ENCODE results near the gene ANKRD36. TPM values are rescaled to one million over a fixed set of nuclear protein-coding genes. Genes with fewer than 3 reads are reported as not detected.
"Not testable (repeated sequence)": the region's sequence is repeated elsewhere in the genome, so short reads cannot be mapped to it uniquely, and the experiment has no call there.

Gene ANKRD36
- polyA plus RNA-seq, 1 experiment: 5.5 TPM

GRCh38 chr2:97267411-97268074 is 154.6 kb downstream of the ANKRD36 start:
- DNase-seq (ENCODE audit: low read depth, low spot score): no peak
- Histone ChIP-seq H3K9me3 (ENCODE audit: control insufficient read depth, insufficient read depth, low read length) (peaks cover 11% of the 10 kb centered on the region), H3K4me3 (ENCODE audit: low read depth, low read length) (no peak overlapping the region), H3K27ac (ENCODE audit: low read depth, low read length) (no peak overlapping the region), H3K27me3 (ENCODE audit: control insufficient read depth, insufficient read depth, low read length) (no peaks in the 10 kb centered on the region)
- TF ChIP-seq, protein P1, sequence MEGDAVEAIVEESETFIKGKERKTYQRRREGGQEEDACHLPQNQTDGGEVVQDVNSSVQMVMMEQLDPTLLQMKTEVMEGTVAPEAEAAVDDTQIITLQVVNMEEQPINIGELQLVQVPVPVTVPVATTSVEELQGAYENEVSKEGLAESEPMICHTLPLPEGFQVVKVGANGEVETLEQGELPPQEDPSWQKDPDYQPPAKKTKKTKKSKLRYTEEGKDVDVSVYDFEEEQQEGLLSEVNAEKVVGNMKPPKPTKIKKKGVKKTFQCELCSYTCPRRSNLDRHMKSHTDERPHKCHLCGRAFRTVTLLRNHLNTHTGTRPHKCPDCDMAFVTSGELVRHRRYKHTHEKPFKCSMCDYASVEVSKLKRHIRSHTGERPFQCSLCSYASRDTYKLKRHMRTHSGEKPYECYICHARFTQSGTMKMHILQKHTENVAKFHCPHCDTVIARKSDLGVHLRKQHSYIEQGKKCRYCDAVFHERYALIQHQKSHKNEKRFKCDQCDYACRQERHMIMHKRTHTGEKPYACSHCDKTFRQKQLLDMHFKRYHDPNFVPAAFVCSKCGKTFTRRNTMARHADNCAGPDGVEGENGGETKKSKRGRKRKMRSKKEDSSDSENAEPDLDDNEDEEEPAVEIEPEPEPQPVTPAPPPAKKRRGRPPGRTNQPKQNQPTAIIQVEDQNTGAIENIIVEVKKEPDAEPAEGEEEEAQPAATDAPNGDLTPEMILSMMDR (IDR thresholded peaks at IDR 0.05; ENCODE audit: low read depth, low read length): no peak
- CTCF ChIA-PET: no interaction called here
- POLR2A ChIA-PET: no interaction called here

DNA sequence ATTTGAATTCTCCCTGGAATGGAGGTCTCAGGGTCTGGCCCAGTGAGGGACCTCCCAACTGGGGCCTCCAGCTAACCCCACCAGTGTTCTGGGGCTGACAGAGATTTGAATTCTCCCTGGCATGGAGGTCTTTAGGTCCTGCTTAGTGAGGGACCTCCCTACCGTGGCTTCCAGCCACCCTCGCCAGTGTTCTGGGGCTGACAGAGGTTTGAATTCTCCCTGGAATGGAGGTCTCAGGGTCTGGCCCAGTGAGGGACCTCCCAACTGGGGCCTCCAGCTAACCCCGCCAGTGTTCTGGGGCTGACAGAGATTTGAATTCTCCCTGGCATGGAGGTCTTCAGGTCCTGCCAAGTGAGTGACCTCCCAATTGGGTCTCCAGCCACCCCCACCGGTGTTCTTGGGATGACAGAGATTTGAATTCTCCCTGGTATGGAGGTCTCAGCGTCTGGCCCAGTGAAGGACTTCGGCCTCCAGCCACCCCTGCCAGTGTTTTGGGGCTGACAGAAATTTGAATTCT is 155.2 kb downstream of the ANKRD36 start:
- CTCF ChIA-PET; H3K27ac ChIP-seq (ENCODE audit: low read depth, low read length); H3K27me3 ChIP-seq (ENCODE audit: control insufficient read depth, insufficient read depth, low read length); H3K4me3 ChIP-seq (ENCODE audit: low read depth, low read length); POLR2A ChIA-PET; DNase-seq (ENCODE audit: low read depth, low spot score): not testable (repeated sequence)
- peaks cover 11% of the 10 kb centered on the region for H3K9me3 ChIP-seq (ENCODE audit: control insufficient read depth, insufficient read depth, low read length)

GRCh38 chr2:97276232-97276798 is 163.4 kb downstream of the ANKRD36 start:
- H3K27me3 ChIP-seq (ENCODE audit: control insufficient read depth, insufficient read depth, low read length); CTCF ChIA-PET: not testable (repeated sequence)

GRCh38 chr2:97285187-97285586 is 172.2 kb downstream of the ANKRD36 start:
- H3K4me3 ChIP-seq (ENCODE audit: low read depth, low read length); H3K9me3 ChIP-seq (ENCODE audit: control insufficient read depth, insufficient read depth, low read length); POLR2A ChIA-PET; DNase-seq (ENCODE audit: low read depth, low spot score); H3K27ac ChIP-seq (ENCODE audit: low read depth, low read length); CTCF ChIA-PET; H3K27me3 ChIP-seq (ENCODE audit: control insufficient read depth, insufficient read depth, low read length): not testable (repeated sequence)

More at GRCh38 chr2:97276232-97276798, 163.4 kb downstream of the ANKRD36 start:
- DNase-seq (ENCODE audit: low read depth, low spot score); POLR2A ChIA-PET; H3K4me3 ChIP-seq (ENCODE audit: low read depth, low read length); H3K9me3 ChIP-seq (ENCODE audit: control insufficient read depth, insufficient read depth, low read length); H3K27ac ChIP-seq (ENCODE audit: low read depth, low read length): not testable (repeated sequence)

DNA sequence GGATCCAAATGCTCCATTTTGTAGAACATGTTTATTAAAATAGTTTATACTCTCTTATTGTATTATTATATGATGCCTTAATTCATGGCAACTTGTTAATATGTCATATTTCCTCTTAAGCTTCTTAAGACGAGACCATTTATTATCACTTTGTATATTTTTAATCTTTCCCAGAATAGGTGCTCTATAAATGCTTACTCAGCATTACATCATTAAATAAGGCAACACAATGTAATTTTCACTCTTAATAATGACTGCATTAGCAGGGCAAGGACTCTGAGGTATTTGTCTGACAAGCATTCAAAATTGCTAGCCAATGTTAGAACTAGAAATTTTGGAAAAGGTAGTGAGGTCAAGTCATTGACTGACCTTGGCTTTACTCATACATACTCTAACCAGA is 180.7 kb downstream of the ANKRD36 start:
- H3K4me3 ChIP-seq (ENCODE audit: low read depth, low read length); CTCF ChIA-PET; H3K27ac ChIP-seq (ENCODE audit: low read depth, low read length); H3K27me3 ChIP-seq (ENCODE audit: control insufficient read depth, insufficient read depth, low read length); POLR2A ChIA-PET; DNase-seq (ENCODE audit: low read depth, low spot score); H3K9me3 ChIP-seq (ENCODE audit: control insufficient read depth, insufficient read depth, low read length): not testable (repeated sequence)

Small RNA genes within 50 kb of the gene (small RNA-seq; reads per million reads assigned to genes)
- not detected for gene RN7SL313P (ENCODE audit: insufficient read length, low read depth)

Other genes with a start within 250 kb of the ANKRD36 start
- 16.8 and 21.4 TPM in 2 replicates for gene SEMA4C, start 243.1 kb upstream of the ANKRD36 start, polyA plus RNA-seq (2011; rRNA removed)
- gene FAM178B, start 126.6 kb upstream of the ANKRD36 start, polyA plus RNA-seq (2011; rRNA removed): not detected in 2 replicates
- gene FAHD2B, start 18.3 kb upstream of the ANKRD36 start, polyA plus RNA-seq (2011; rRNA removed): 3.4 and 4.5 TPM in 2 replicates

Data from AG04450 (cell line).